Left ventricle myocardium inferior (tissue), 1 donor: ENCODE measurements around the gene SLC23A2. TPM values are rescaled to one million over a fixed set of nuclear protein-coding genes. Genes with fewer than 3 reads are reported as not detected.

Source experiments
- DNase-seq: peaks from one replicate; pipeline ENCODE4 v3.0.0-alpha.2; 2020
- H3K27ac ChIP-seq: fragments of 200-600 bp; replicated peaks from 2 replicates; pipeline ENCODE4 v1.8.0; 2021
- H3K27me3 ChIP-seq: fragments of 200-600 bp; 2 replicates; pipeline ENCODE4 v1.8.0; 2021; ENCODE audit warnings: low read depth
- H3K36me3 ChIP-seq: fragments of 200-600 bp; 2 replicates; pipeline ENCODE4 v1.8.0; 2021
- H3K4me1 ChIP-seq: fragments of 200-600 bp; 2 replicates; pipeline ENCODE4 v1.8.0; 2021
- H3K4me3 ChIP-seq: fragments of 200-600 bp; 2 replicates; pipeline ENCODE4 v1.8.0; 2021; ENCODE audit warnings: mild to moderate bottlenecking, moderate library complexity
- H3K9me3 ChIP-seq: fragments of 200-600 bp; replicated peaks from 2 replicates; pipeline ENCODE4 v1.8.0; 2021
- CTCF ChIP-seq: fragments of 200-600 bp; IDR thresholded peaks from 2 replicates; pipeline ENCODE4 v1.8.0; 2021; ENCODE audit warnings: antibody characterized with exemption, mild to moderate bottlenecking, borderline replicate concordance
- intact Hi-C: fragments of 100-400 bp; cut with micrococcal nuclease; formaldehyde crosslinking; loops from one replicate; pipeline ENCODE4 v1.11.0; 2022
- total RNA-seq: library from RNA; stranded (reverse); fragmentation: NEBNext Ultra II Directional; extraction: Animal tissue kit (Norgen Biotek cat#: 25700); gene quantifications from one replicate; pipeline ENCODE4 v1.2.1, GENCODE V29; 2021
- donor health status: DM: no; HTN: yes; CAD: no; lungs with severe emphysema.

SLC23A2 gene
- total RNA-seq, 1 donor from 2014 or later, result 6.3 TPM

GRCh38 chr20:4957939-4958362, 43.4 kb downstream of the SLC23A2 start:
- Histone ChIP-seq H3K27ac (no peak overlapping the region), H3K36me3 (no peaks in the 10 kb centered on the region), H3K9me3 (no peaks in the 10 kb centered on the region), H3K4me1 (peaks cover 14% of the 10 kb centered on the region), H3K4me3 (no peak overlapping the region), H3K27me3 (no peaks in the 10 kb centered on the region)
- TF ChIP-seq CTCF, result no peak
- intact Hi-C loops, result no loop called here
- DNase-seq, result no peak

GRCh38 chr20:4957187-4957586, 44.1 kb downstream of the SLC23A2 start:
- no peak for TF ChIP-seq CTCF
- no peak overlapping the region for H3K4me3 ChIP-seq
- DNase-seq, result no peak
- no peaks in the 10 kb centered on the region for H3K27me3 ChIP-seq
- intact Hi-C loops, result no loop called here
- peaks cover 4% of the 10 kb centered on the region for H3K36me3 ChIP-seq
- H3K9me3 ChIP-seq, result peaks cover 2% of the 10 kb centered on the region
- no peak overlapping the region for H3K27ac ChIP-seq
- peaks cover 10% of the 10 kb centered on the region for H3K4me1 ChIP-seq

- intact Hi-C loops, result no loop called here
- TF ChIP-seq CTCF, result peak; percentile 89
- Histone ChIP-seq H3K4me1 (peaks cover 5% of the 10 kb centered on the region), H3K27ac (no peak overlapping the region), H3K27me3 (no peaks in the 10 kb centered on the region), H3K9me3 (peaks cover 3% of the 10 kb centered on the region), H3K4me3 (no peak overlapping the region), H3K36me3 (peaks cover 4% of the 10 kb centered on the region)
- DNase-seq, result no peak
These were observed 45.0 kb downstream of the SLC23A2 start for GRCh38 chr20:4956200-4956810.

GRCh38 chr20:4953881-4954280, 47.4 kb downstream of the SLC23A2 start:
- no peak for DNase-seq
- no peak for TF ChIP-seq CTCF
- intact Hi-C loops, result no loop called here
- Histone ChIP-seq H3K4me3 (no peak overlapping the region), H3K4me1 (peaks cover 20% of the 10 kb centered on the region), H3K27ac (no peak overlapping the region), H3K27me3 (no peaks in the 10 kb centered on the region), H3K36me3 (peaks cover 4% of the 10 kb centered on the region), H3K9me3 (peaks cover 3% of the 10 kb centered on the region)

- Histone ChIP-seq H3K36me3 (peaks cover 4% of the 10 kb centered on the region), H3K27me3 (no peaks in the 10 kb centered on the region), H3K9me3 (peaks cover 3% of the 10 kb centered on the region), H3K27ac (no peak overlapping the region), H3K4me1 (peaks cover 20% of the 10 kb centered on the region), H3K4me3 (no peak overlapping the region)
- no peak for TF ChIP-seq CTCF
- DNase-seq, result no peak
- intact Hi-C loops, result no loop called here
These were observed 49.1 kb downstream of the SLC23A2 start for GRCh38 chr20:4952229-4952628.
